HG02798 (cell line): Measurements from ENCODE around the gene BCL7A.

Experiments used
- ATAC-seq: cut with Tn5 transposase; IDR thresholded peaks from one replicate; pipeline ENCODE4 v1.9.1; 2021; ENCODE audit warnings: mild to moderate bottlenecking; ENCODE audit not compliant: unreplicated experiment, poor library complexity

BCL7A gene

GRCh38 chr12:122072031-122072970 is 50.6 kb downstream of the BCL7A start:
- no peak for ATAC-seq

GRCh38 chr12:122073815-122074214 is 52.1 kb downstream of the BCL7A start:
- no peak for ATAC-seq

GRCh38 chr12:122076743-122077495 is 55.2 kb downstream of the BCL7A start:
- ATAC-seq = no peak

- peak; percentile 94 for ATAC-seq
These were observed 56.7 kb downstream of the BCL7A start, which contains the start of gene MLXIP for GRCh38 chr12:122078141-122079032. TSS of gene MLXIP (plus strand) at chr12:122078756. CDS start at chr12:122078854, 98 bp downstream.

GRCh38 chr12:122079033-122079531 is 57.4 kb downstream of the BCL7A start:
- ATAC-seq = no peak

- ATAC-seq = no peak
These were observed 57.9 kb downstream of the BCL7A start for GRCh38 chr12:122079532-122080081.

- no peak for ATAC-seq
These were observed 58.7 kb downstream of the BCL7A start for GRCh38 chr12:122080149-122081082.

- ATAC-seq = no peak
These were observed 59.5 kb downstream of the BCL7A start for GRCh38 chr12:122081083-122081696.

GRCh38 chr12:122081697-122082221 is 60.1 kb downstream of the BCL7A start:
- no peak for ATAC-seq

- ATAC-seq = no peak
These were observed 61.1 kb downstream of the BCL7A start for GRCh38 chr12:122082621-122083356.

GRCh38 chr12:122084857-122085405 is 63.2 kb downstream of the BCL7A start:
- no peak for ATAC-seq

- ATAC-seq = no peak
These were observed 63.9 kb downstream of the BCL7A start for GRCh38 chr12:122085591-122085990.

GRCh38 chr12:122086116-122086515 is 64.4 kb downstream of the BCL7A start:
- no peak for ATAC-seq

- no peak for ATAC-seq
These were observed 65.1 kb downstream of the BCL7A start for GRCh38 chr12:122086641-122087285.

GRCh38 chr12:122087431-122088178 is 65.9 kb downstream of the BCL7A start:
- ATAC-seq = no peak
